ENCODE measurements around the gene FCHSD2.

- TF ChIP-seq CTCF (optimal IDR thresholded peaks at IDR 0.05 in 1 of 3, IDR thresholded peaks at IDR 0.05 in 1 of 3, conservative IDR thresholded peaks at IDR 0.05 in 1 of 3; ENCODE audit: extremely low read depth in 1 of 3, insufficient read depth in 2 of 3, low read length in 3 of 3) (no peak), EZH2 (IDR thresholded peaks at IDR 0.05; ENCODE audit: low read length) (no peak)
These were observed 242.1 kb downstream of the FCHSD2 start for GRCh38 chr11:72900013-72900412.
